HL-60 (cell line): ENCODE data around the gene SALL1.

Experiments
- DNase-seq, 2 experiments: peaks; one replicate each; pipeline ENCODE4 v3.0.0-alpha.2; 2010 to 2020; ENCODE audit warnings: low read depth in 1 of 2, low spot score in 1 of 2
- H3K27ac ChIP-seq: fragments of 250-450 bp; sonication (Bioruptor Pico); replicated peaks from 2 replicates; pipeline ENCODE4 v1.5.1; 2020; ENCODE audit warnings: mild to moderate bottlenecking, moderate library complexity
- H3K27me3 ChIP-seq: fragments of 250-450 bp; sonication (Bioruptor Pico); 2 replicates; pipeline ENCODE4 v1.5.1; 2021; ENCODE audit warnings: mild to moderate bottlenecking, moderate library complexity; ENCODE audit not compliant: insufficient read depth, poor library complexity, severe bottlenecking
- H3K4me3 ChIP-seq: replicated peaks from 2 replicates; pipeline ENCODE4 v1.5.1; 2011; ENCODE audit warnings: mild to moderate bottlenecking, control low read depth, low read length; ENCODE audit not compliant: insufficient read depth
- GABPA ChIP-seq: IDR thresholded peaks from 2 replicates; pipeline ENCODE4 v1.6.1; 2012; ENCODE audit warnings: low read depth
- POLR2AphosphoS5 ChIP-seq: IDR thresholded peaks from 2 replicates; pipeline ENCODE4 v1.6.1; 2012; ENCODE audit warnings: low read depth
- SPI1 ChIP-seq: IDR thresholded peaks from 2 replicates; pipeline ENCODE4 v1.6.1; 2012; ENCODE audit warnings: low read depth, mild to moderate bottlenecking, borderline replicate concordance
- TF ChIP-seq, protein P1 (sequence below): IDR thresholded peaks from 2 replicates; pipeline ENCODE4 v1.6.1; 2012; ENCODE audit warnings: low read depth; ENCODE audit not compliant: insufficient replicate concordance
- TF ChIP-seq, protein P2 (sequence below): IDR thresholded peaks from one replicate; pipeline ENCODE4 v1.5.1; 2011; ENCODE audit warnings: low read length, control low read depth, inconsistent platforms; ENCODE audit not compliant: insufficient read depth

SALL1 gene

DNA sequence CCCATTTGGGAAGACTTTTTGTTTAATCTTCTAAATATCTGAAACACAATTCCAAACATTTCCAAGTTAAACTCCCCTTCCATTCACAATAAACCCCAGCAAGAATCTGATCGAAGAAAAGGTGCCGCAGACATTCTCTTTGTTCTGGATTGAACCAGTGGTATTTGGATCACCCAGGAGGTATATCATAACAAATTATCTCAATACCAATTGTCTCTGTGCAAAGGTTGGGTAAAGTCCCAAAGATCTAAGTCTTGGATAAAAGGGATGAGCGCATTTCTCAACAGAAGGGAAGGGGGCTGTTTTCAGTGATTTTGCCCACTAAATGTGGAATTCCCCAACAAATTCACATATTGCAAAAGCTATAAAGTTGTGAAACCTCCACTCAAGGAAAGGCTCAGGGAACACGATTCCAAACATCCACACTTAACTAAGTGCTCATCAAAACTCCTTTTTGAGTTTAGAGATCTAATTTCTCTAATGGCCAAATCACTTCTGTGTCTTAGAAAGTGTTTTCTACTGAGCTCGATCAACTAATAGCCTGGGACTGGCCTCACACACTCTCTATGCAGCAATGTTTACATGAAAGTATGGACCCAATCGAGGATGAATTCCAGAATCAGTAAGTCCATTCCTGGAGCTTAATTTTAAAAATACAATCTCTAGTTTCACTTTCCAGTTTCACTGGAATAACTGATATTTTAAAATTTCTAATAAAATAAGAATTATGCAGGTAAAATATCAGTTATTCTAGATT is 30.9 kb downstream of the SALL1 start:
- TF ChIP-seq SPI1 (no peak), GABPA (no peak), POLR2AphosphoS5 (no peak)
- TF ChIP-seq, protein P1, sequence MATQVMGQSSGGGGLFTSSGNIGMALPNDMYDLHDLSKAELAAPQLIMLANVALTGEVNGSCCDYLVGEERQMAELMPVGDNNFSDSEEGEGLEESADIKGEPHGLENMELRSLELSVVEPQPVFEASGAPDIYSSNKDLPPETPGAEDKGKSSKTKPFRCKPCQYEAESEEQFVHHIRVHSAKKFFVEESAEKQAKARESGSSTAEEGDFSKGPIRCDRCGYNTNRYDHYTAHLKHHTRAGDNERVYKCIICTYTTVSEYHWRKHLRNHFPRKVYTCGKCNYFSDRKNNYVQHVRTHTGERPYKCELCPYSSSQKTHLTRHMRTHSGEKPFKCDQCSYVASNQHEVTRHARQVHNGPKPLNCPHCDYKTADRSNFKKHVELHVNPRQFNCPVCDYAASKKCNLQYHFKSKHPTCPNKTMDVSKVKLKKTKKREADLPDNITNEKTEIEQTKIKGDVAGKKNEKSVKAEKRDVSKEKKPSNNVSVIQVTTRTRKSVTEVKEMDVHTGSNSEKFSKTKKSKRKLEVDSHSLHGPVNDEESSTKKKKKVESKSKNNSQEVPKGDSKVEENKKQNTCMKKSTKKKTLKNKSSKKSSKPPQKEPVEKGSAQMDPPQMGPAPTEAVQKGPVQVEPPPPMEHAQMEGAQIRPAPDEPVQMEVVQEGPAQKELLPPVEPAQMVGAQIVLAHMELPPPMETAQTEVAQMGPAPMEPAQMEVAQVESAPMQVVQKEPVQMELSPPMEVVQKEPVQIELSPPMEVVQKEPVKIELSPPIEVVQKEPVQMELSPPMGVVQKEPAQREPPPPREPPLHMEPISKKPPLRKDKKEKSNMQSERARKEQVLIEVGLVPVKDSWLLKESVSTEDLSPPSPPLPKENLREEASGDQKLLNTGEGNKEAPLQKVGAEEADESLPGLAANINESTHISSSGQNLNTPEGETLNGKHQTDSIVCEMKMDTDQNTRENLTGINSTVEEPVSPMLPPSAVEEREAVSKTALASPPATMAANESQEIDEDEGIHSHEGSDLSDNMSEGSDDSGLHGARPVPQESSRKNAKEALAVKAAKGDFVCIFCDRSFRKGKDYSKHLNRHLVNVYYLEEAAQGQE, result no peak
- TF ChIP-seq, protein P2, sequence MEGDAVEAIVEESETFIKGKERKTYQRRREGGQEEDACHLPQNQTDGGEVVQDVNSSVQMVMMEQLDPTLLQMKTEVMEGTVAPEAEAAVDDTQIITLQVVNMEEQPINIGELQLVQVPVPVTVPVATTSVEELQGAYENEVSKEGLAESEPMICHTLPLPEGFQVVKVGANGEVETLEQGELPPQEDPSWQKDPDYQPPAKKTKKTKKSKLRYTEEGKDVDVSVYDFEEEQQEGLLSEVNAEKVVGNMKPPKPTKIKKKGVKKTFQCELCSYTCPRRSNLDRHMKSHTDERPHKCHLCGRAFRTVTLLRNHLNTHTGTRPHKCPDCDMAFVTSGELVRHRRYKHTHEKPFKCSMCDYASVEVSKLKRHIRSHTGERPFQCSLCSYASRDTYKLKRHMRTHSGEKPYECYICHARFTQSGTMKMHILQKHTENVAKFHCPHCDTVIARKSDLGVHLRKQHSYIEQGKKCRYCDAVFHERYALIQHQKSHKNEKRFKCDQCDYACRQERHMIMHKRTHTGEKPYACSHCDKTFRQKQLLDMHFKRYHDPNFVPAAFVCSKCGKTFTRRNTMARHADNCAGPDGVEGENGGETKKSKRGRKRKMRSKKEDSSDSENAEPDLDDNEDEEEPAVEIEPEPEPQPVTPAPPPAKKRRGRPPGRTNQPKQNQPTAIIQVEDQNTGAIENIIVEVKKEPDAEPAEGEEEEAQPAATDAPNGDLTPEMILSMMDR, result no peak
- Histone ChIP-seq H3K27ac (no peak overlapping the region), H3K27me3 (peaks cover 11% of the 10 kb centered on the region), H3K4me3 (no peak overlapping the region)
- no peak for DNase-seq

DNA sequence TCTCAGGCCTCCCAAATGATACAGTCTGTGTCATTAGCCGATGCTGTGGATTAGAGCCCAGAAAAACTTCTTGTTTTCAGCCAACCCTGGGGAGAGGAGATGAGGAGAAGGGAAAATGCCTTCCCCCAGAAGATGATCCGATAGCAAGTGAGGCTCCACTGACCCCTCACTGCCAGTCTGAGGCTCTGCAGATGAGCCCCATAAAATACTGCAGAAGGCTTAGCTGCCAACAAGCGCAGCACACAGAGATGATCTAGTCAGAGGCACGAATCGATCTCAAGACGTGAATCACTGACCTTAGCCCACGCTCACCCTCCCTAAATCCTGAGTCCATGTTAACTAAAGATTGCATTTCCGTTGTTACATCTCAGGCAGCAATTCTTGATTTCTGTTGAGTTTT is 31.5 kb downstream of the SALL1 start:
- no peak overlapping the region for H3K27ac ChIP-seq
- H3K4me3 ChIP-seq, result no peak overlapping the region
- H3K27me3 ChIP-seq, result peaks cover 16% of the 10 kb centered on the region
- no peak for DNase-seq
- TF ChIP-seq, protein P2, result no peak
- no peak for TF ChIP-seq POLR2AphosphoS5

DNA sequence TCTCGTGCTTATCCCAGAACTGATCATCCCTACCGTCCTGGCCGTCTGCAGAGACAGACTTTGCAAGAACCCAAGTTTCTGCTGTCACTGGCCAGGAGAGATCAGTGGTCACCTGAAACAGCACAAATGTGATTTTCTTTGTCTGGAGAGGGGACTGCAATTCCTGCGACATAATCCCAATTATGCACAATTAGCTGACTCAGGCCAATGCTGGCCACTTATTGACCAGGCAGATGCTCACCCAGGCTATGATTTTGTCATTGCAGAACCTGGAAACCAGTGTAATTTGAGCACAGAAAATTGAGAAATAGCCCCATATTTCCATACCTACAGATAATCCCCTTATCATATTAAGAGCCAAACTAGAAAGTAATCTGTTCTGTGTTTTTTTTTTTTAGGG is 34.7 kb downstream of the SALL1 start:
- no peak overlapping the region for H3K27ac ChIP-seq
- peaks cover 22% of the 10 kb centered on the region for H3K27me3 ChIP-seq
- H3K4me3 ChIP-seq, result no peak overlapping the region
- DNase-seq, result no peak
- TF ChIP-seq SPI1, result no peak
- TF ChIP-seq, protein P1, result no peak
- no peak for TF ChIP-seq GABPA
- TF ChIP-seq, protein P2, result no peak
- no peak for TF ChIP-seq POLR2AphosphoS5

DNA sequence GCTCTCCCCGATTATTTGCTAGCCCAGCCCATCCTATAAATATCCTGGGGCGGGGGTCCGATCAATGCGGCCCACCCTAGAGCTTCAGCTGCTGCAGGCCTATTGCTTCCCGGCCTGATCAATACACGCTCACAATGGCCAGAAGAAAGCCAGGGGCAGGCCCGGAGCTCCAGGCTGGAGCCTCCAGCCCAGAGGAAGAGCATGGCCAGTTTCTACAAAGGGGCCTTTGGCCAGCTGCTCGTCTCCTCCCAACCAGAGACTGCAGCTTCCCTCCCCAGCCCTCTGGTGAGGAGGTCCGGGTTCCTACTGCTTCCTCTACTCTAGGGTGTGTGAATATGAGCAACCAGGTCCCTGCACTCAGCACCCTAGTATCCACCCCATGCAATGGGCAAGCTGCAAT is 36.7 kb downstream of the SALL1 start:
- H3K4me3 ChIP-seq, result no peak overlapping the region
- no peak for DNase-seq

More for the DNA sequence above, 36.7 kb downstream of the SALL1 start:
- TF ChIP-seq, protein P1, result no peak
- TF ChIP-seq SPI1 (no peak), GABPA (no peak), POLR2AphosphoS5 (no peak)
- TF ChIP-seq, protein P2, result no peak
- peaks cover 25% of the 10 kb centered on the region for H3K27me3 ChIP-seq
- no peak overlapping the region for H3K27ac ChIP-seq
